OCI-LY3 (cell line): ENCODE measurements around the gene LNPEP.

Experiments used
- H2AFZ ChIP-seq: fragments of 200-600, 300-600 bp; shearing (Covaris generic); 2 replicates; pipeline ENCODE4 v1.6.0; 2014; ENCODE audit warnings: antibody characterized with exemption, low read depth, low read length
- H3K27ac ChIP-seq: fragments of 200-600, 300-600 bp; sonication (generic); 2 replicates; pipeline ENCODE4 v1.5.1; 2014; ENCODE audit warnings: mild to moderate bottlenecking, low read length, moderate library complexity, mixed read lengths
- H3K27me3 ChIP-seq: fragments of 200-600, 300-600 bp; sonication (generic); 2 replicates; pipeline ENCODE4 v1.6.1; 2014; ENCODE audit warnings: low read depth, low read length, mixed read lengths
- H3K36me3 ChIP-seq: fragments of 200-600, 300-600 bp; sonication (generic); replicated peaks from 2 replicates; pipeline ENCODE3; 2014; ENCODE audit warnings: low read depth, low read length, mixed read lengths
- H3K4me1 ChIP-seq: fragments of 300-600, 200-600 bp; sonication (generic); 2 replicates; pipeline ENCODE4 v1.6.1; 2014; ENCODE audit warnings: low read length, mixed read lengths
- H3K4me2 ChIP-seq: fragments of 200-600, 300-600 bp; sonication (generic); 2 replicates; pipeline ENCODE4 v1.6.1; 2014; ENCODE audit warnings: low read length, mixed read lengths
- H3K4me3 ChIP-seq: fragments of 300-600, 200-600 bp; sonication (generic); 2 replicates; pipeline ENCODE4 v1.5.1; 2014; ENCODE audit warnings: antibody characterized with exemption, mild to moderate bottlenecking, low read length, moderate library complexity
- H3K79me2 ChIP-seq: fragments of 300-600, 200-600 bp; shearing (Covaris generic); 2 replicates; pipeline ENCODE4 v1.6.1; 2014; ENCODE audit warnings: mild to moderate bottlenecking, low read length, mixed read lengths
- H3K9ac ChIP-seq: fragments of 300-600, 200-600 bp; shearing (Covaris generic); 2 replicates; pipeline ENCODE4 v1.6.0; 2014; ENCODE audit warnings: mild to moderate bottlenecking, low read length, moderate library complexity
- H3K9me3 ChIP-seq: fragments of 200-600, 300-600 bp; shearing (Covaris generic); 2 replicates; pipeline ENCODE4 v1.6.1; 2014; ENCODE audit warnings: low read length, mixed read lengths; ENCODE audit not compliant: insufficient read depth
- H4K20me1 ChIP-seq: fragments of 200-600, 300-600 bp; sonication (generic); 2 replicates; pipeline ENCODE4 v1.6.1; 2016; ENCODE audit warnings: low read length, mixed read lengths; ENCODE audit not compliant: insufficient read depth
- EZH2phosphoT487 ChIP-seq: fragments of 200-600 bp; shearing (Covaris generic); IDR thresholded peaks from 2 replicates; pipeline ENCODE4 v1.6.1; 2018; ENCODE audit warnings: antibody characterized with exemption, mixed run types, low read depth
- TF ChIP-seq, protein P1 (sequence below): fragments of 200-600, 300-600 bp; sonication (generic); IDR thresholded peaks from 2 replicates; pipeline ENCODE4 v1.5.1; 2014; ENCODE audit warnings: antibody characterized with exemption, low read length, low read depth

LNPEP gene

DNA sequence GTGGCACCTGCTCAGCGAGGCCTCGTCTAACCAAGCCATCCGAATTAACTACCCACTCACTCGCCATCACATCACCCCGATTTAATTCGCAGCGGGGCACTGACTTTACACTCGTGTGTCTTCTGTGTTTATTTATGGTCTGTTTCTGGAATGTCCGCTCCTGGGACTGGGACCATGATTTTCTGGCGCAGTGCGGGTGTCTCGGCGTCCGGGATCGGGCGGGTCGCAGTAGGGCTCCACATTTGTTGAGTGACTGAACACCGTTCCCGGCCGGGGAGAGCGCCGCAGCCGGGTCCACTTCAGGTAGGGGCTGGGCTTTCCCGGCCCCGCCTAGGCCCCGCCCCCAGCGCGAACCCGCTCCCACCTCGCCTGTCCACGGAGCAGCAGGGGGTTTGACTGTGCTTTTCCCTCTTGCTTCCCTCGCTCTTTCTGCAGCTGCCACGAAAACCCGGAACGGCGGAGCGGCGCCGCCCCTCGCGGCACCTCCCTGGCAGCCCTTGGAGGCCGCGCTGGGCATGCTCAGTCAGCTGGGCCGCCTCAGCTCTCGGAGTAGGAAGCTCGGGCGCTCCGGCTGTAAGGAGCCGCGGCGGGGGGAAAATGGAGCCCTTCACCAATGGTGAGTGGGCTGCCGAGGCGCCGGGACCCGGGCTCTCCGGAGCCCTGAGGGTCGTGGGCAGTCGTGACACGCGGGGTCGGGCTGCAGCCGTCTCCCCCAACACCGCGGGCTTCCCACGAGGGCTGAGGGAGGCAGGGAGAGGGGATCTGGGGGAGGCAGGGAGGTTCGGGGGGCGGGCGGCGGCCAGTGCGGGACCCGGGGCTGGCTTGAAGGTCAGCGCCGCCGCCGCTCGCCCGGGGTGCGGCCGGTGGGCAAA is at the start of gene LNPEP:
TSS of gene LNPEP (plus strand) at position 522 of the 872 bp plus-strand sequence. CDS start at position 598, 76 bp downstream.
- Histone ChIP-seq H3K9ac (peak within 1 kb of the TSS; percentile 99), H3K4me1 (peaks cover 53% of the 10 kb centered on the region), H3K4me3 (peak within 1 kb of the TSS; percentile 98), H2AFZ (peak within 1 kb of the TSS; percentile 67; the same call in 1 of the 2 replicates), H3K9me3 (peaks cover 2% of the 10 kb centered on the region; the same call in 1 of the 2 replicates), H3K79me2 (peaks cover 68% of the 10 kb centered on the region), H3K4me2 (peak within 1 kb of the TSS; percentile 94), H3K36me3 (peaks cover 4% of the 10 kb centered on the region), H3K27ac (peak within 1 kb of the TSS; percentile 98), H3K27me3 (no peaks in the 10 kb centered on the region), H4K20me1 (peaks cover 32% of the 10 kb centered on the region)
- no peak for TF ChIP-seq EZH2phosphoT487
- TF ChIP-seq, protein P1, sequence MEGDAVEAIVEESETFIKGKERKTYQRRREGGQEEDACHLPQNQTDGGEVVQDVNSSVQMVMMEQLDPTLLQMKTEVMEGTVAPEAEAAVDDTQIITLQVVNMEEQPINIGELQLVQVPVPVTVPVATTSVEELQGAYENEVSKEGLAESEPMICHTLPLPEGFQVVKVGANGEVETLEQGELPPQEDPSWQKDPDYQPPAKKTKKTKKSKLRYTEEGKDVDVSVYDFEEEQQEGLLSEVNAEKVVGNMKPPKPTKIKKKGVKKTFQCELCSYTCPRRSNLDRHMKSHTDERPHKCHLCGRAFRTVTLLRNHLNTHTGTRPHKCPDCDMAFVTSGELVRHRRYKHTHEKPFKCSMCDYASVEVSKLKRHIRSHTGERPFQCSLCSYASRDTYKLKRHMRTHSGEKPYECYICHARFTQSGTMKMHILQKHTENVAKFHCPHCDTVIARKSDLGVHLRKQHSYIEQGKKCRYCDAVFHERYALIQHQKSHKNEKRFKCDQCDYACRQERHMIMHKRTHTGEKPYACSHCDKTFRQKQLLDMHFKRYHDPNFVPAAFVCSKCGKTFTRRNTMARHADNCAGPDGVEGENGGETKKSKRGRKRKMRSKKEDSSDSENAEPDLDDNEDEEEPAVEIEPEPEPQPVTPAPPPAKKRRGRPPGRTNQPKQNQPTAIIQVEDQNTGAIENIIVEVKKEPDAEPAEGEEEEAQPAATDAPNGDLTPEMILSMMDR, result no peak

DNA sequence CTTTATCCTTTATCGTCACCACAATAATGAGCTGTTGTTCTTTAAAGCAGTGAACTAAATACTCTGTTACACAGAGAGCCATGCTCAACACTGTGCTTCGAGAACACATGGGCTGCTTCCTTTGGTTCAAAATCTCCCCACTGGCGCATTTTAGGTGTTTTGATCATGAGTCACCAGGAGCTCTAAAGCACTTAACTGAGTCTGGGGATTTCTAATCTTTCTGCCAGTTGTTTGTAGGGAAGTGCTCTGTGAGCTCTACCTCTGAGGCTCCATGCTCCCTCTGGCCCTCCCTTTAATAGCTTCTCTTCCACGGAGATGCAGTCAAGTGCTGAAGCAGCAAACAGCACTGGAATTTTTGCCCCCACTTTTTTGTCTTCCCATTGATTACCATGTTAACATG is 42.5 kb upstream of the LNPEP start:
- TF ChIP-seq, protein P1, result no peak
- TF ChIP-seq EZH2phosphoT487, result no peak
- Histone ChIP-seq H2AFZ (no peak overlapping the region), H3K9ac (no peak overlapping the region), H3K27ac (no peak overlapping the region), H3K79me2 (peaks cover 3% of the 10 kb centered on the region; the same call in 1 of the 2 replicates), H4K20me1 (no peaks in the 10 kb centered on the region), H3K9me3 (no peaks in the 10 kb centered on the region), H3K36me3 (peaks cover 52% of the 10 kb centered on the region), H3K4me1 (peaks cover 22% of the 10 kb centered on the region), H3K27me3 (no peaks in the 10 kb centered on the region), H3K4me3 (no peak overlapping the region), H3K4me2 (no peak overlapping the region)

DNA sequence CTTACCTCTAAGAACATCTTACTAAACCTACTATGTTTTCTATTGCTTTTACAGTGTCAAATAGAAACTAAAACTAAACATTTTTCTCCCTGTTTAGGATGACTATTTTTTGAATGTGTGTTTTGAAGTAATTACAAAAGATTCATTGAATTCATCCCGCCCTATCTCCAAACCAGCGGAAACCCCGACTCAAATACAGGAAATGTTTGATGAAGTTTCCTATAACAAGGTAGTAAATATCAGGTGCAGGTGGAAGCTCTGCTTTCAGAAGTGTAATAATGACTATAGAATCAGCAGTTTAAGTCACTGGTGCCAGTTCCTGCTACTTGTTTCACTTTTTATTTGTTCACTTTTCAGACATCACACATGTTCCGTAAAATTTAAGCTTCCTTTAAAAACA is 39.6 kb upstream of the LNPEP start:
- H3K9me3 ChIP-seq, result no peaks in the 10 kb centered on the region
- peaks cover 3% of the 10 kb centered on the region; the same call in 1 of the 2 replicates for H3K79me2 ChIP-seq
- H3K36me3 ChIP-seq, result peaks cover 59% of the 10 kb centered on the region
- H3K27ac ChIP-seq, result peak overlapping the region; percentile 92
- peak overlapping the region; percentile 55 for H3K9ac ChIP-seq
- H3K4me3 ChIP-seq, result peak overlapping the region; percentile 71
- TF ChIP-seq EZH2phosphoT487, result no peak
- TF ChIP-seq, protein P1, result no peak
- no peaks in the 10 kb centered on the region for H4K20me1 ChIP-seq
- H3K4me2 ChIP-seq, result peak overlapping the region; percentile 90
- no peaks in the 10 kb centered on the region for H3K27me3 ChIP-seq
- H2AFZ ChIP-seq, result no peak overlapping the region
- peaks cover 22% of the 10 kb centered on the region for H3K4me1 ChIP-seq

DNA sequence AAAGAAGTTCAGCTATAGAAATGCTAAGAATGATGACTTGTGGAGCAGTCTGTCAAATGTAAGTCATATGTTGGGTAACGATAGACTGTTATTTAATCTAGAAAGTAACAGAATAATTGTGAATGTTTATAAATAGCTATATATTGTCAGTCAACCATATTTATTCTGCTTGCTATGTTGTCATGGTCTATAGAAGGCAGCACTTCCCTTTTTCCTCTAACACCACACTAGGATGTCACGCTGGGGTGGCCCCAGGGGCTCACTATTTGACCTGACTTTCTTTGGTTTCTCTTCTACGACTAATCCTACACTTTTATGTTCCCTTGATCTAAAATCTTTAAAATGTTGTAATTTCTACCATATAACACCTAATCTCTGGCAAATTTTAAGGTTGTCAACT is 39.1 kb upstream of the LNPEP start:
- peak overlapping the region; percentile 92 for H3K27ac ChIP-seq
- H3K4me1 ChIP-seq, result peaks cover 22% of the 10 kb centered on the region
- peak overlapping the region; percentile 55 for H3K9ac ChIP-seq
- no peaks in the 10 kb centered on the region for H3K27me3 ChIP-seq
- peaks cover 62% of the 10 kb centered on the region for H3K36me3 ChIP-seq
- H3K9me3 ChIP-seq, result no peaks in the 10 kb centered on the region
- H2AFZ ChIP-seq, result no peak overlapping the region
- peaks cover 3% of the 10 kb centered on the region; the same call in 1 of the 2 replicates for H3K79me2 ChIP-seq
- peak overlapping the region; percentile 71 for H3K4me3 ChIP-seq
- H3K4me2 ChIP-seq, result peak overlapping the region; percentile 90
- TF ChIP-seq, protein P1, result no peak
- TF ChIP-seq EZH2phosphoT487, result no peak
- no peaks in the 10 kb centered on the region for H4K20me1 ChIP-seq
